Mucosa of descending colon (tissue), 3 donors: ENCODE results near the gene CDK17. TPM values are rescaled to one million over a fixed set of nuclear protein-coding genes. Genes with fewer than 3 reads are reported as not detected.

Experiments used
- ATAC-seq: fragments of 200-7000 bp; cut with Tn5 transposase; one replicate; pipeline ENCODE4 v1.9.1; 2020; ENCODE audit warnings: mild to moderate bottlenecking, moderate library complexity
- DNase-seq, 3 donors: peaks; one replicate each; pipeline ENCODE4 v3.0.0-alpha.2; 2020
- H3K36me3 ChIP-seq: fragments of 200-600 bp; one replicate; pipeline ENCODE4 v1.8.0; 2021; ENCODE audit warnings: low read depth, mild to moderate bottlenecking
- H3K4me1 ChIP-seq: fragments of 200-600 bp; one replicate; pipeline ENCODE4 v1.8.0; 2021; ENCODE audit warnings: low read depth, mild to moderate bottlenecking
- H3K4me3 ChIP-seq: fragments of 200-600 bp; one replicate; pipeline ENCODE4 v1.8.0; 2021; ENCODE audit warnings: mild to moderate bottlenecking
- H3K9me3 ChIP-seq: fragments of 200-600 bp; one replicate; pipeline ENCODE4 v1.8.0; 2021; ENCODE audit warnings: mild to moderate bottlenecking
- intact Hi-C, 2 donors: fragments of 100-400 bp; cut with DNase I in 1 of 2; cut with micrococcal nuclease in 1 of 2; formaldehyde crosslinking; loops; one replicate each; pipeline versions ENCODE4 v1.11.0 to v1.11.1; 2022; cut with DNase I, micrococcal nuclease
- total RNA-seq, 3 donors: library from RNA; stranded (reverse); fragmentation: NEBNext Ultra II Directional in 2 of 3; extraction: Animal tissue kit (Norgen Biotek cat#: 25700) in 2 of 3; gene quantifications; one replicate each; pipeline versions ENCODE4 v1.2.1 to v1.2.4, GENCODE V29; 2021 to 2023
- TF ChIP-seq, protein P1 (sequence below): fragments of 200-600 bp; IDR thresholded peaks from one replicate; pipeline ENCODE4 v1.8.0; 2022; ENCODE audit warnings: antibody characterized with exemption, mild to moderate bottlenecking
- donor health status: DM: no; HTN: no; CAD: no; lungs with moderate emphysema.
- donor health status: DM: no; HTN: no; CAD: no.
- donor health status: DM: no; HTN: yes; CAD: no.

Gene CDK17
- total RNA-seq, 3 donors from 2014 or later, result 19.5 to 43.5 (median 24.0) TPM

DNA sequence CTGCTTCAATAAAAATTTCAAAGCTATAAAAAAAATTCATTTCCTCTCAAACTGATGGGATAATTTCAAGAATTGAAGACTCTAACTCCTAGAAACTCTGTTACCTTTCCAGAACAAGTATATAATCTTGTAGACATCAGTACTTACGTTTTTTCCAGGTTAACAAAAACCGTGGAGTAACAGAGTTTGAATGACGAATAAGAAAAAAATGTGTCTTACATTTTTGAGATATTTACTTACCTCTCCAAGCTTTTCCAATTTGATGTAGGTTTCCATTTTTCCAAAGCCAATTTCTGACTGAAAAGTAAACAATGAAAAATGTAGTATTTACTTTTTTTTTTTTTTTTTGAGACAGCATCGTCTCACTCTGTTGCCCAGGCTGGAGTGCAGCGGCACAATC is 100.2 kb downstream of the CDK17 start:
- TF ChIP-seq, protein P1, sequence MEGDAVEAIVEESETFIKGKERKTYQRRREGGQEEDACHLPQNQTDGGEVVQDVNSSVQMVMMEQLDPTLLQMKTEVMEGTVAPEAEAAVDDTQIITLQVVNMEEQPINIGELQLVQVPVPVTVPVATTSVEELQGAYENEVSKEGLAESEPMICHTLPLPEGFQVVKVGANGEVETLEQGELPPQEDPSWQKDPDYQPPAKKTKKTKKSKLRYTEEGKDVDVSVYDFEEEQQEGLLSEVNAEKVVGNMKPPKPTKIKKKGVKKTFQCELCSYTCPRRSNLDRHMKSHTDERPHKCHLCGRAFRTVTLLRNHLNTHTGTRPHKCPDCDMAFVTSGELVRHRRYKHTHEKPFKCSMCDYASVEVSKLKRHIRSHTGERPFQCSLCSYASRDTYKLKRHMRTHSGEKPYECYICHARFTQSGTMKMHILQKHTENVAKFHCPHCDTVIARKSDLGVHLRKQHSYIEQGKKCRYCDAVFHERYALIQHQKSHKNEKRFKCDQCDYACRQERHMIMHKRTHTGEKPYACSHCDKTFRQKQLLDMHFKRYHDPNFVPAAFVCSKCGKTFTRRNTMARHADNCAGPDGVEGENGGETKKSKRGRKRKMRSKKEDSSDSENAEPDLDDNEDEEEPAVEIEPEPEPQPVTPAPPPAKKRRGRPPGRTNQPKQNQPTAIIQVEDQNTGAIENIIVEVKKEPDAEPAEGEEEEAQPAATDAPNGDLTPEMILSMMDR, result no peak
- Histone ChIP-seq H3K4me1 (no peaks in the 10 kb centered on the region), H3K36me3 (no peaks in the 10 kb centered on the region), H3K4me3 (no peak overlapping the region), H3K9me3 (no peaks in the 10 kb centered on the region)
- no peak for ATAC-seq
- DNase-seq, result no peak
- intact Hi-C loops, result no loop called here

DNA sequence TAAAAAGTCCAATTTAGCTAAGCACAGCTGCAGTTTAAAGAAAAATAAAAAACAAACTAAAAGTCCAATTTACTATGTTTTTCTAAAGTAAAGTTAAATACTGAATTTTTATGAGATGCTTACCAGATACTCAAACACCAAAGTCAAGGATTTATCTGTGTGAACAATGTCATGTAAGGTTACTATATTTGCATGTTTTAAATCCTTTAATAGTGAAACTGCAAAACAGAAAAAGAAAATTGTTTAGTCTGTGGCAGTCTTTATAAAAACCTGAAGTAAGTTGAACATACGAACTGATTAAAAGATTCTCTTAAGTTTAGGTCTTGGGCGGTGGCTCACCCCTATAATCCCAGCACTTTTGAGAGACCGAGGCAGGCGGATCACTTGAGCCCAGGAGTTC is 102.7 kb downstream of the CDK17 start:
- Histone ChIP-seq H3K9me3 (no peaks in the 10 kb centered on the region), H3K4me3 (no peak overlapping the region), H3K4me1 (no peaks in the 10 kb centered on the region), H3K36me3 (no peaks in the 10 kb centered on the region)
- TF ChIP-seq, protein P1, result no peak
- ATAC-seq (no peak), DNase-seq (no peak)
- intact Hi-C loops, result no loop called here

DNA sequence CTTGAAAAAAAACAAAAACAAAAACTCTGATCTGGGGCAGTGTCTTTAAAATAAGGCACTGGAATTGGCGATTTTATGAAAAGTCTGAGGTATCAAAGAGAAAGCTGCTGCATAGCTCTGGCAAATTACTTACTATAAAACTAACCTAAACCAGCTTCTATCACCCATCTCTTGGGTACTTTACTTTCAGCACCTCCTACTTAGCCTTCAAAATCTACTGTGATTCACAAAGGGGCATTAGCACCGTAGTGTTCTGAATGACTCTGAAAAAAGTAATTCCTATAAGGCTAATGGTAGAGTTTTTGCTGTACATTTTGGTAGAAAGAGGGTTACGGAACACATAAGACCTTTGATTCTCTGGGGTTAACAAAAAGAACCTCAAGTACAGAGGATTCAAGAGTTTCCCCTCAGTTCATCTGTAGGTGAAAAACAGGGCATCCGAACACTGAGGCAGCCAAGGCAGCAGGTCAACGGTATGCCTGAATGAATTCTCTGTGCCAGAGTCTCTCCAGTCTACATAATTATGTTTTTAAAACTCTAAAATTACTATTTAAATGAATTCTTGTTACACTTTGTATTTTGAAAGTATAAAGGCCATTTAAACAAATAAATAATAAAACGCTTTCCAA is 104.6 kb downstream of the CDK17 start:
- TF ChIP-seq, protein P1, result no peak
- ATAC-seq (no peak), DNase-seq (no peak)
- Histone ChIP-seq H3K4me3 (no peak overlapping the region), H3K9me3 (no peaks in the 10 kb centered on the region), H3K4me1 (no peaks in the 10 kb centered on the region), H3K36me3 (no peaks in the 10 kb centered on the region)
- intact Hi-C loops, result no loop called here

DNA sequence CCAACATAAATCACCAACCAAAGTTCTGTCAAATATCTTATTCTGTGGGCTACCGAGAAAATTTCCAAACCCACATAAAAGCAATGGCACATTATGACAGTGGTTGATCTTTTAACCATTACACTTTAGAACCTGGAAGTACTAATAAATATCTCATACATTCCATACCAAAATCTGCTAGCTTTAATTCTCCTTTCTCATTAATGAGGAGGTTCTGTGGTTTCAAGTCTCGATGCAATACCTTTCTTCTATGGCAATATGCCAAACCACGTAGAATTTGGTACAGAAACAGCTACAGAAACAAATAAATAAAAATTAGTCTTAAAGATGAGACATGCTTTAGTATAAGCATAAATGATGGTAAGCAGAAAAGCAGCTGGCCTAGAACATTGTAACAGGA is 105.4 kb downstream of the CDK17 start:
- no peaks in the 10 kb centered on the region for H3K4me1 ChIP-seq
- H3K4me3 ChIP-seq, result no peak overlapping the region
- DNase-seq (no peak), ATAC-seq (no peak)
- H3K9me3 ChIP-seq, result no peaks in the 10 kb centered on the region
- no peaks in the 10 kb centered on the region for H3K36me3 ChIP-seq
- intact Hi-C loops, result no loop called here
- TF ChIP-seq, protein P1, result no peak

DNA sequence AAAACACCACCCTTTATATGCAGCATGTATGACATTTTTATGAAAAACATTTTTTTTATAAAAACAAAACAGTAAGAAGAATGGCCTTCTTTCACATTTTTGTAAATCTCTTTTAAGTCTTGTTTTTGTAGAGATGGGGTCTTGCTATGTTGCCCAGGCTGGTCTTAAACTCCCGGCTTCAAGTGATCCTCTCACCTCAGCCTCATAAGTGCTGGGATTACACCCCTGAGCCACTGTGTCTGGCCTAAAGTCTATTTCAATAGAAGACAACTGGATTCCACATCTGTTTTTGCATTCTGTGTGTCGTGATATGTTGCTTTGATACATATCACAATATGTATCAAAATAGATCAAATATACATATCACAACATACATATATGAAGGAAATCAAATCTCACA is 107.1 kb downstream of the CDK17 start:
- intact Hi-C loops, result no loop called here
- H3K36me3 ChIP-seq, result no peaks in the 10 kb centered on the region
- TF ChIP-seq, protein P1, result no peak
- no peaks in the 10 kb centered on the region for H3K9me3 ChIP-seq
- no peak overlapping the region for H3K4me3 ChIP-seq
- no peak for ATAC-seq
- no peak for DNase-seq
- no peaks in the 10 kb centered on the region for H3K4me1 ChIP-seq

DNA sequence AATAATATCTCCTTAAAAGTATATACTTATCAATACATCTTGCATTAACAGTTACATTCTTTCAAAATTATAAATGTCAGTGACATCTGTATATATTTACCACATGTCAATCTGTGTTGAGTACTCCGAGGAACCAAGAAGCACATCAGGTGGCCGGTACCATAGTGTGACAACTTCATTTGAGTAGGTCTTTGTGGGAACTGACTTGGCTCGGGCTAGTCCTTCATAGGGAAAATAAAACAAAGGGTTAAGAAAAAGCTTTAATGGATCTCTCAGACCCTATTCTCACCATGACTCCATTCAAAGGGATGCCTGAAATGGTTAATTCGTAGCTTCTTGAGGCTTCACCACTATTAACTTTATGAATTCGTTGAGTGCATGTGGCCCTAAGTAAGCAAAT is 111.2 kb downstream of the CDK17 start:
- H3K9me3 ChIP-seq, result no peaks in the 10 kb centered on the region
- no peak overlapping the region for H3K4me3 ChIP-seq
- no peaks in the 10 kb centered on the region for H3K36me3 ChIP-seq
- intact Hi-C loops, result no loop called here
- DNase-seq (no peak), ATAC-seq (no peak)
- no peaks in the 10 kb centered on the region for H3K4me1 ChIP-seq
- TF ChIP-seq, protein P1, result no peak
